ENCODE data around the gene CLEC2D. TPM values are rescaled to one million over a fixed set of nuclear protein-coding genes. Genes with fewer than 3 reads are reported as not detected.

CLEC2D gene
- total RNA-seq, 1 experiment from 2014 or later = 1.9 TPM

- no TSS peak for BruUV-seq (replicated peaks)
- H3K36me3 ChIP-seq (ENCODE audit: control insufficient read depth in 1 of 2, insufficient read depth in 2 of 2, low read length in 2 of 2) = no peaks in the 10 kb centered on the region
- ATAC-seq (peak; percentile 29; the same call in 1 of the 2 replicates), DNase-seq (ENCODE audit: low read depth, low spot score) (no peak)
- peak overlapping the region; percentile 27 for H2AFZ ChIP-seq (ENCODE audit: low read depth, low read length, poor library complexity, severe bottlenecking)
- TF ChIP-seq TCF7L2 (IDR thresholded peaks at IDR 0.05; ENCODE audit: borderline replicate concordance, extremely low read depth, insufficient read depth, insufficient read length) (no peak), SP1 (IDR thresholded peaks at IDR 0.05; ENCODE audit: low read depth) (no peak), EZH2phosphoT487 (IDR thresholded peaks at IDR 0.05; ENCODE audit: borderline replicate concordance) (no peak), ATF3 (IDR thresholded peaks at IDR 0.05) (no peak), EZH2 (IDR thresholded peaks at IDR 0.05) (no peak), SIN3A (IDR thresholded peaks at IDR 0.05; ENCODE audit: low read depth) (no peak), ELF1 (IDR thresholded peaks at IDR 0.05; ENCODE audit: borderline replicate concordance, low read depth) (no peak), CTCF (IDR thresholded peaks at IDR 0.05 in 2 of 3, conservative IDR thresholded peaks at IDR 0.05 in 1 of 3; ENCODE audit: borderline replicate concordance in 1 of 3, insufficient read depth in 1 of 3, low read depth in 2 of 3, low read length in 2 of 3) (no peak), REST (IDR thresholded peaks at IDR 0.05; ENCODE audit: low read depth) (no peak), POLR2A (IDR thresholded peaks at IDR 0.05; ENCODE audit: borderline replicate concordance, extremely low read depth, insufficient read depth, insufficient read length) (no peak), CBX3 (IDR thresholded peaks at IDR 0.05; ENCODE audit: low read depth) (no peak), SRF (IDR thresholded peaks at IDR 0.05; ENCODE audit: low read depth) (no peak), JUND (IDR thresholded peaks at IDR 0.05) (no peak), ZFX (IDR thresholded peaks at IDR 0.05) (no peak), POLR2AphosphoS5 (IDR thresholded peaks at IDR 0.05; ENCODE audit: low read depth, low read length) (no peak), CEBPB (IDR thresholded peaks at IDR 0.05; ENCODE audit: low read depth) (no peak), FOSL1 (IDR thresholded peaks at IDR 0.05; ENCODE audit: low read depth) (no peak), RAD21 (IDR thresholded peaks at IDR 0.05; ENCODE audit: low read depth) (no peak)
- no peaks in the 10 kb centered on the region for H3K27me3 ChIP-seq (ENCODE audit: insufficient read depth, low read length)
- H3K9me3 ChIP-seq (ENCODE audit: control insufficient read depth in 1 of 2, insufficient read depth in 1 of 2, low read depth in 1 of 2, low read length in 2 of 2) = no peaks in the 10 kb centered on the region
- intact Hi-C loops (cut with micrococcal nuclease) = no loop called here
- peak overlapping the region; percentile 45 to 61 for H3K4me3 ChIP-seq (replicated peaks in 1 of 2; ENCODE audit: low read depth in 1 of 2, low read length in 2 of 2)
- no peaks in the 10 kb centered on the region for H3K79me2 ChIP-seq (ENCODE audit: insufficient read depth, low read length)
- peaks cover 0 to 12% of the 10 kb centered on the region in 2 experiments; a peak in 1 of 4 replicates for H3K4me1 ChIP-seq (ENCODE audit: control insufficient read depth in 1 of 2, insufficient read depth in 2 of 2, low read length in 2 of 2)
- H3K9me2 ChIP-seq (ENCODE audit: insufficient read depth) = no peaks in the 10 kb centered on the region
- CTCF ChIA-PET = no interaction called here
- no peaks in the 10 kb centered on the region for H4K20me1 ChIP-seq (ENCODE audit: insufficient read depth)
- POLR2A ChIA-PET = no interaction called here
- RAD21 ChIA-PET (ENCODE audit: low non-redundant PET in 1 of 2, low total read pairs in 2 of 2, uncharacterized antibody in 2 of 2, unreplicated experiment in 2 of 2) = no interaction called here
- peak overlapping the region; percentile 54 for H3K9ac ChIP-seq (ENCODE audit: low read length)
- peak overlapping the region; percentile 79 for H3K4me2 ChIP-seq (ENCODE audit: low read length)
- peak overlapping the region; percentile 46 for H3K27ac ChIP-seq (ENCODE audit: low read depth, low read length)
Measured at GRCh38 chr12:9646794-9647781, 22.4 kb upstream of the CLEC2D start.
